SK-N-SH treated with all-trans-retinoic acid at 6 μM for 48 hours (cell line): ENCODE measurements around the gene NUDT1.

Source experiments
- ATAC-seq: fragments of 200-7000 bp; cut with Tn5 transposase; 3 replicates; pipeline ENCODE4 v1.9.1; 2020; ENCODE audit warnings: mild to moderate bottlenecking, moderate library complexity
- ARNTL ChIP-seq: fragments of 450-650 bp; formaldehyde crosslinking; IDR thresholded peaks from 2 replicates; pipeline ENCODE4 v1.5.0; 2020; ENCODE audit warnings: low read depth, mild to moderate bottlenecking, moderate library complexity, borderline replicate concordance
- BACH2 ChIP-seq: fragments of 250-450 bp; sonication (Bioruptor Pico); IDR thresholded peaks from 2 replicates; pipeline ENCODE4 v1.9.0; 2021; ENCODE audit warnings: mild to moderate bottlenecking, borderline replicate concordance
- CSDC2 ChIP-seq: fragments of 250-450 bp; sonication (Bioruptor Pico); IDR thresholded peaks from 2 replicates; pipeline ENCODE4 v1.5.0; 2020; ENCODE audit warnings: mild to moderate bottlenecking, moderate library complexity
- ESRRG ChIP-seq: fragments of 250-450 bp; sonication (Bioruptor Pico); IDR thresholded peaks from 2 replicates; pipeline ENCODE4 v1.6.1; 2021; ENCODE audit warnings: mild to moderate bottlenecking
- GLIS3 ChIP-seq: fragments of 250-450 bp; sonication (Bioruptor Pico); IDR thresholded peaks from 2 replicates; pipeline ENCODE4 v1.5.0; 2020; ENCODE audit warnings: mild to moderate bottlenecking, moderate library complexity
- ISL1 ChIP-seq: fragments of 250-450 bp; sonication (Bioruptor Pico); IDR thresholded peaks from 2 replicates; pipeline ENCODE4 v2.1.2; 2022; ENCODE audit warnings: mild to moderate bottlenecking, moderate library complexity
- OSR1 ChIP-seq: fragments of 250-450 bp; sonication (Bioruptor Pico); IDR thresholded peaks from 2 replicates; pipeline ENCODE4 v1.8.0; 2022; ENCODE audit warnings: moderate library complexity, mild to moderate bottlenecking, inconsistent platforms
- PPARA ChIP-seq: fragments of 250-450 bp; sonication (Bioruptor Pico); IDR thresholded peaks from 2 replicates; pipeline ENCODE4 v1.5.0; 2020; ENCODE audit warnings: mild to moderate bottlenecking, borderline replicate concordance
- RARB ChIP-seq: fragments of 250-450 bp; sonication (Bioruptor Pico); IDR thresholded peaks from 2 replicates; pipeline ENCODE4 v1.8.0; 2021; ENCODE audit warnings: mild to moderate bottlenecking, moderate library complexity
- SNAI2 ChIP-seq: fragments of 250-450 bp; sonication (Bioruptor Pico); IDR thresholded peaks from 2 replicates; pipeline ENCODE4 v1.5.0; 2020; ENCODE audit warnings: mild to moderate bottlenecking, moderate library complexity
- TCF4 ChIP-seq: fragments of 250-450 bp; sonication (Bioruptor Pico); IDR thresholded peaks from 2 replicates; pipeline ENCODE4 v1.8.0; 2021; ENCODE audit warnings: mild to moderate bottlenecking, moderate library complexity, borderline replicate concordance
- TOX ChIP-seq: fragments of 250-450 bp; sonication (Bioruptor Pico); IDR thresholded peaks from 2 replicates; pipeline ENCODE4 v1.8.0; 2021; ENCODE audit warnings: mild to moderate bottlenecking, moderate library complexity, borderline replicate concordance
- ZC3H10 ChIP-seq: fragments of 250-450 bp; sonication (Bioruptor Pico); IDR thresholded peaks from 2 replicates; pipeline ENCODE4 v1.5.1; 2021; ENCODE audit warnings: mild to moderate bottlenecking, moderate library complexity
- ZFP3 ChIP-seq: fragments of 250-450 bp; sonication (Bioruptor Pico); IDR thresholded peaks from 2 replicates; pipeline ENCODE4 v1.5.0; 2020; ENCODE audit warnings: mild to moderate bottlenecking, moderate library complexity
- ZFP30 ChIP-seq: fragments of 450-650 bp; formaldehyde crosslinking; IDR thresholded peaks from 2 replicates; pipeline ENCODE4 v1.5.0; 2022; ENCODE audit warnings: mild to moderate bottlenecking, moderate library complexity
- ZNF565 ChIP-seq: fragments of 450-650 bp; formaldehyde crosslinking; conservative IDR thresholded peaks from 2 replicates; pipeline ENCODE4 v1.5.0; 2020; ENCODE audit warnings: low read depth, mild to moderate bottlenecking, moderate library complexity
- ZNF70 ChIP-seq: fragments of 450-650 bp; formaldehyde crosslinking; IDR thresholded peaks from 2 replicates; pipeline ENCODE4 v1.5.0; 2020; ENCODE audit warnings: mild to moderate bottlenecking, moderate library complexity
- ZNF8 ChIP-seq: fragments of 450-650 bp; formaldehyde crosslinking; IDR thresholded peaks from 2 replicates; pipeline ENCODE4 v1.5.0; 2020; ENCODE audit warnings: mild to moderate bottlenecking, moderate library complexity
- TF ChIP-seq, protein P1 (sequence below): fragments of 250-450 bp; sonication (Bioruptor Pico); IDR thresholded peaks from 2 replicates; pipeline ENCODE4 v1.5.1; 2021; ENCODE audit warnings: mild to moderate bottlenecking, moderate library complexity
- TF ChIP-seq, protein P2 (sequence below): fragments of 250-450 bp; sonication (Bioruptor Pico); IDR thresholded peaks from 2 replicates; pipeline ENCODE4 v1.8.0; 2021; ENCODE audit warnings: low read depth, mild to moderate bottlenecking, moderate library complexity, borderline replicate concordance
- TF ChIP-seq, protein P3 (sequence below): fragments of 250-450 bp; sonication (Bioruptor Pico); IDR thresholded peaks from 2 replicates; pipeline ENCODE4 v1.5.1; 2020; ENCODE audit warnings: low read depth, mild to moderate bottlenecking, moderate library complexity

NUDT1 gene

DNA sequence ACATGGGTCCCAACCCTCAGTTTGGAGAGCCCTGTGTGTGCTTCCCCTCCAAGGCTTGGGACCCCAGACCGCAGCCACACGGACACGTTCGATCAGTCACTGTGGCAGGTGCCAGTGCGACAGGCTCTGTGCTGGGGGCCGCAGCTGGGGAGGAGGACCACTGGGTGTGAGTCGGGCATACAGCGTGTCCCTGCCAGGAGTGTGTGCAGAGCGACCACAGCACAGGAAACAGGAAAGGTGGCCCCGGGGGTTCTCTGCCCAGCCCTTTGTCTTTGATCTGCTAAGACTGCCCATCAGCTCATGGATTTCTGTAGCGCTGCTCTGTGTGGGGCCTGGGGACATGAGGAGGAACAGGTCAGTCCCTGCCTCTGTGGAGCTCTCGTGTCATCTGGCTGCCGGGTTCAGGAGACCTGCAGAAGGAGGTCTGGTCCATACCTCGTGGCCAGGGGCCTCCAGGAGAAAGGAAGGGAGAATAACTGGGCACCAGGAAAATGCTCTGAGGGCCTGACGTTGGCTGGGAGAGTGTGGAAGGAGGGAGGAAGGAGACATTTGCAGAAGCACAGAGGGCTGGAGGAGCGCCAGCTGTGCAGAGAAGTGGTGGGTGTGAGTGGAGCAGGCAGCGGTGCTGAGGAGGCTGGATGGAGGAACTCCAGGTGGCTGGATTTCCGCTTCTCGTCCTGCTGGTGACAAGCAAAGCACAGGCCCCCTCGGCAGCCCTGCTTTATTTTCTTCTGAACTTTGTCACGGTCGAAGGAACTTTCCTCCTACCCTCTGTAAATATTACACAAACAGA lies 4.1 kb downstream of the NUDT1 start:
- TF ChIP-seq ZNF8 = no peak
- no peak for TF ChIP-seq CSDC2 (CRISPR knock-in tag)
- TF ChIP-seq, protein P1, sequence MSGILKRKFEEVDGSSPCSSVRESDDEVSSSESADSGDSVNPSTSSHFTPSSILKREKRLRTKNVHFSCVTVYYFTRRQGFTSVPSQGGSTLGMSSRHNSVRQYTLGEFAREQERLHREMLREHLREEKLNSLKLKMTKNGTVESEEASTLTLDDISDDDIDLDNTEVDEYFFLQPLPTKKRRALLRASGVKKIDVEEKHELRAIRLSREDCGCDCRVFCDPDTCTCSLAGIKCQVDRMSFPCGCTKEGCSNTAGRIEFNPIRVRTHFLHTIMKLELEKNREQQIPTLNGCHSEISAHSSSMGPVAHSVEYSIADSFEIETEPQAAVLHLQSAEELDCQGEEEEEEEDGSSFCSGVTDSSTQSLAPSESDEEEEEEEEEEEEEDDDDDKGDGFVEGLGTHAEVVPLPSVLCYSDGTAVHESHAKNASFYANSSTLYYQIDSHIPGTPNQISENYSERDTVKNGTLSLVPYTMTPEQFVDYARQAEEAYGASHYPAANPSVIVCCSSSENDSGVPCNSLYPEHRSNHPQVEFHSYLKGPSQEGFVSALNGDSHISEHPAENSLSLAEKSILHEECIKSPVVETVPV (CRISPR knock-in tag) = no peak
- TF ChIP-seq, protein P2, sequence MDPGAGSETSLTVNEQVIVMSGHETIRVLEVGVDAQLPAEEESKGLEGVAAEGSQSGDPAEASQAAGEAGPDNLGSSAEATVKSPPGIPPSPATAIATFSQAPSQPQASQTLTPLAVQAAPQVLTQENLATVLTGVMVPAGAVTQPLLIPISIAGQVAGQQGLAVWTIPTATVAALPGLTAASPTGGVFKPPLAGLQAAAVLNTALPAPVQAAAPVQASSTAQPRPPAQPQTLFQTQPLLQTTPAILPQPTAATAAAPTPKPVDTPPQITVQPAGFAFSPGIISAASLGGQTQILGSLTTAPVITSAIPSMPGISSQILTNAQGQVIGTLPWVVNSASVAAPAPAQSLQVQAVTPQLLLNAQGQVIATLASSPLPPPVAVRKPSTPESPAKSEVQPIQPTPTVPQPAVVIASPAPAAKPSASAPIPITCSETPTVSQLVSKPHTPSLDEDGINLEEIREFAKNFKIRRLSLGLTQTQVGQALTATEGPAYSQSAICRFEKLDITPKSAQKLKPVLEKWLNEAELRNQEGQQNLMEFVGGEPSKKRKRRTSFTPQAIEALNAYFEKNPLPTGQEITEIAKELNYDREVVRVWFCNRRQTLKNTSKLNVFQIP (CRISPR knock-in tag) = no peak
- no peak for TF ChIP-seq ZC3H10 (CRISPR knock-in tag)
- TF ChIP-seq GLIS3 (CRISPR knock-in tag) = no peak
- no peak for TF ChIP-seq ESRRG (CRISPR knock-in tag)
- no peak for TF ChIP-seq PPARA (CRISPR knock-in tag)
- no peak for TF ChIP-seq RARB (CRISPR knock-in tag)
- TF ChIP-seq ARNTL (CRISPR knock-in tag) = no peak
- TF ChIP-seq TOX = no peak
- no peak for TF ChIP-seq ZFP3 (CRISPR knock-in tag)
- TF ChIP-seq, protein P3, sequence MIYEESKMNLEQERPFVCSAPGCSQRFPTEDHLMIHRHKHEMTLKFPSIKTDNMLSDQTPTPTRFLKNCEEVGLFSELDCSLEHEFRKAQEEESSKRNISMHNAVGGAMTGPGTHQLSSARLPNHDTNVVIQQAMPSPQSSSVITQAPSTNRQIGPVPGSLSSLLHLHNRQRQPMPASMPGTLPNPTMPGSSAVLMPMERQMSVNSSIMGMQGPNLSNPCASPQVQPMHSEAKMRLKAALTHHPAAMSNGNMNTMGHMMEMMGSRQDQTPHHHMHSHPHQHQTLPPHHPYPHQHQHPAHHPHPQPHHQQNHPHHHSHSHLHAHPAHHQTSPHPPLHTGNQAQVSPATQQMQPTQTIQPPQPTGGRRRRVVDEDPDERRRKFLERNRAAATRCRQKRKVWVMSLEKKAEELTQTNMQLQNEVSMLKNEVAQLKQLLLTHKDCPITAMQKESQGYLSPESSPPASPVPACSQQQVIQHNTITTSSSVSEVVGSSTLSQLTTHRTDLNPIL (CRISPR knock-in tag) = no peak
- TF ChIP-seq ZNF70 (CRISPR knock-in tag) = no peak
- TF ChIP-seq ISL1 (CRISPR knock-in tag) = no peak
- no peak for TF ChIP-seq BACH2 (CRISPR knock-in tag)
- TF ChIP-seq OSR1 = no peak
- TF ChIP-seq ZNF565 (CRISPR knock-in tag) = no peak
- no peak for TF ChIP-seq SNAI2 (CRISPR knock-in tag)
- TF ChIP-seq ZFP30 (CRISPR knock-in tag) = no peak
- no peak for ATAC-seq

DNA sequence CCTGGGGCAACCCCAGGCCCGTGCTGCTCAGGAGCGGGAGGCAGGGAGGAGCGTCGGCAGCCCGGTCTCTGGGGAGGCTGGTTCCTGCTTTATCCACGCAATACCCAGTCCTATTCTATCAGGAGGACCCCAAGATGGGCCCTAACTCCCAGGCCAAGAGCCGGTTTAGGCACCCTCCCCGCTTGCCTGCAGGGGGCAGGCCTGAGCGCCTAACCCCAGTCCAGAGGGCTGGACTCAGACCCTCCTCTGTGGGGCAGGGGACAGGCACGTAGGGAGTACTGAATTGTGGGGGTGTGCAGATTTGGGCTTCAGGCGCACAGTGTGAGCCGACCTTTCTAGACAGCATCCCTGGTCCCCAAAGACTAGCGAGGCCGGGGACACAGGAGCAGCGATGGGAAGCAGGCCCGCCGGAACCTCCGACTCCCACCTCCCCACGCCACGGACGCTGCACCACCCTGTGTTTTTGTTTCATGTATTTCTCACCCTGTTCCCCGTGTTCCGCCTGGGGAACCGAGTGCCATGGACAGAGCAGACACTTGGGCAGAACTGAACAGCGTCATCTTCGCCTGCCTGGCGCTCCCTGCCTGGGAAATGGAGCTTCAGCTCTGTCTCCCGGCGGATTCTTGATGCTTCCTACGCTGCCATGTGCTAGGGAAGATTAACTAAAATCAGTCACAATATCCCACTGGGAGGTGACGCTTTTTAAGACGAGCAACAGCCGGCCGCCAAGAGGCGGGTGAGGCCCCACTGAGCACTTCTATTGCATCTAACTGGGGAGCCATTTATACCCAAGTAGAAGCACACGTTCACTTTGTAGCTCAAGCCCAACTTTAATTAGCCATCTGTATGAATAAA lies 5.3 kb downstream of the NUDT1 start:
- ATAC-seq = peak; percentile 40
- no peak for TF ChIP-seq OSR1
- no peak for TF ChIP-seq ZFP3 (CRISPR knock-in tag)
- no peak for TF ChIP-seq SNAI2 (CRISPR knock-in tag)
- no peak for TF ChIP-seq ZNF70 (CRISPR knock-in tag)
- no peak for TF ChIP-seq ZFP30 (CRISPR knock-in tag)
- TF ChIP-seq TCF4 = no peak
- no peak for TF ChIP-seq ESRRG (CRISPR knock-in tag)
- no peak for TF ChIP-seq ZNF565 (CRISPR knock-in tag)

DNA sequence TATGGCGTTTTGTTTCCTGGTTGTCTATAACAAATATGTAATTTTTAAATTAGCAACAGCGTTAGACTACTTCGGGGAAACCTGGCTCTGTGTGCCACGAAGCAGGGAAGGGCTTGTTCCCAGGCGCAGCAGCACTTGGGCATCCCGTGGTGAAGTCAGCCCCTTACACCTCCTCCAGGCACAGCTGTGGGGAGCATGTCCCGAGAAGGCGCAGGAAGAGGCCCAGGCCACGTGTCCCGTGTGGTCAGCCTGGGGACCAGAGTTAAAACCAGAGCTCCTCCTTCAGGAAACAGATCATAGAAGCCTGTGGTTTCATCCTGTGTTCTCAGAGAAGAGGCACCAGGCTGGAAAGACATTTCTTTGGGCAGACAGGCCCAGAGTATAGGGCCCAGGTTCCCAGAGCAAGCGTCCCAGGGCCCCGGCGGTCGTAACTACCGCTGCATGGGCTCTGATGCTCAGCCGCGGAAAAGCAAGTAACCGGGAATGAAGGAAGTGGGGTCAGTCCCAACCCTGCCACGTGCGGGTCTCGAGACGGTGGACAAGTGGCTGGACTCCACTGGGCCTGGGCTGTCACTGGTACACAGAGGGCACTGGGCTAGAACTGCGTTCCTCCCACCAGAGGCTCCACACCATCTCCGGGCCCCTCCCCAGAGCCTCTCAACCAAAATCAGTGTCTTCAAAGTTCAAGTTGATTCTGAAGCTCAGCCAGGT lies 7.1 kb downstream of the NUDT1 start:
- peak; percentile 92 for ATAC-seq
- TF ChIP-seq OSR1 (no peak), ZNF565 (CRISPR knock-in tag) (no peak), ZNF70 (CRISPR knock-in tag) (no peak), TCF4 (no peak), ESRRG (CRISPR knock-in tag) (no peak)

DNA sequence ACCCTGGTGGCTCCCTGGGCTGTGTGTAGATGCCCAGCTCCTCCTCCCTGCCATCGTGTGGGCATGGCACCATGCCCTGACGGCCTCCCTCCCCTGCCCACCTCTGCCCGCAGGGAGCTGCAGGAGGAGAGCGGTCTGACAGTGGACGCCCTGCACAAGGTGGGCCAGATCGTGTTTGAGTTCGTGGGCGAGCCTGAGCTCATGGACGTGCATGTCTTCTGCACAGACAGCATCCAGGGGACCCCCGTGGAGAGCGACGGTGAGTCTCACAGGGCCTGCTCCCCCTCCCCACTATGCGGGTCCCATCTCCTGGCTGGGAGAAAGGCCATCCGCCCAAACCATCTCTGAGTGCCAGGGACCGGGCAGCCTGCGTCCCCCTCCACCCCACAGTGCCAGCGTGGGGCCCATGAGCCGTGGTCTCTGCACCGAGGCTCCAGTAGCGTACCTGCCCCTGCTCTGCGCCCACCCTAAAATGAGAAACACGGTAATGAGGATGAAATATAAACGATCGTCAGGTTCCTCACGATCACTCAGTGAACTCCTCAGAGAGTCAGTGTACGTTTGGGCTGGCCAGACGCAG lies 7.8 kb downstream of the NUDT1 start:
- TF ChIP-seq ZNF8 (no peak), ESRRG (CRISPR knock-in tag) (no peak), OSR1 (no peak), BACH2 (CRISPR knock-in tag) (no peak), GLIS3 (CRISPR knock-in tag) (no peak), TCF4 (no peak), ZFP3 (CRISPR knock-in tag) (no peak), ZC3H10 (CRISPR knock-in tag) (no peak)
- TF ChIP-seq, protein P3 (CRISPR knock-in tag) = no peak
- no peak for ATAC-seq
